Cardiac muscle cell (in vitro differentiated cells and primary cell): ENCODE results near the gene PEMT. TPM values are rescaled to one million over a fixed set of nuclear protein-coding genes. Genes with fewer than 3 reads are reported as not detected.

Source experiments
- DNase-seq, 2 donors: peaks; one replicate each; pipeline versions ENCODE4 v3.0.0 to v3.0.0-alpha.2; 2010 to 2017; ENCODE audit warnings: low read depth in 1 of 2, low spot score in 1 of 2
- H3K27ac ChIP-seq: fragments of 200-600 bp; sonication (generic); 2 replicates; pipeline ENCODE4 v1.5.1; 2016
- H3K27me3 ChIP-seq: fragments of 200-600 bp; sonication (generic); 2 replicates; pipeline ENCODE4 v1.6.0; 2016; ENCODE audit warnings: control low read depth
- H3K36me3 ChIP-seq: fragments of 200-600 bp; sonication (generic); 2 replicates; pipeline ENCODE4 v1.5.1; 2016; ENCODE audit warnings: control low read depth
- H3K4me1 ChIP-seq: fragments of 200-600 bp; sonication (generic); 2 replicates; pipeline ENCODE4 v1.8.1; 2017; ENCODE audit warnings: low read depth, mild to moderate bottlenecking, mixed run types
- H3K4me3 ChIP-seq: fragments of 200-600 bp; sonication (generic); 2 replicates; pipeline ENCODE4 v1.5.1; 2016; ENCODE audit warnings: mild to moderate bottlenecking
- H3K9me3 ChIP-seq: fragments of 200-600 bp; sonication (generic); 2 replicates; pipeline ENCODE4 v1.5.1; 2017; ENCODE audit warnings: low read depth, mild to moderate bottlenecking, control low read depth
- CTCF ChIP-seq: IDR thresholded peaks from 2 replicates; pipeline ENCODE4 v1.5.1; 2012; ENCODE audit warnings: low read depth, mild to moderate bottlenecking, low read length
- polyA plus RNA-seq: library from polyadenylated mRNA; unstranded; fragments of >200 nt; fragmentation: Nextera tagmentation; extraction: Ambion mirVana; gene quantifications from 2 replicates; pipeline ENCODE4 v1.2.1, GENCODE V29; 2016
- total RNA-seq: library from RNA; depleted of rRNA; stranded (reverse); fragments of >200 nt; gene quantifications from 2 replicates; pipeline ENCODE4 v1.2.3, GENCODE V29; 2016

PEMT gene
- total and polyA plus RNA-seq, 2 experiments from 2014 or later: 126 to 135 TPM

DNA sequence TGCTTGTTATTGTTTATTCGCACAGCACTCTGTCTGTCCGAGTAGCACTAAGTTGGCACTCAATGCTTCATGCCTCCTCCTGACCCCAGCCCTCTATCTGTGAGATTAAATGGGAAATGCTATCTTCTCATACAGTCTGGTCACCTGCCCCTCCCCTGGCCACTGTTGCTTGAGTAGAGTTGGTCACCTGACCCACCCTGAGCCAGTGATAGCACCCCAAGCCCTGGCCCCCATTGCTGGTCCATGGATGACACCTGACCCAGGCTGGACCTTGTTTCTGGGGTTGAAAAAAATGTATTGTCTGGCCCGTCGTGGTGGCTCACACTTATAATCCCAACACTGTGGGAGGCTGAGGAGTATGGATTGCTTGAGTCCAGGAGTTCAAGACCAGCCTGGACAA is 8.5 kb upstream of the PEMT start:
- TF ChIP-seq CTCF: no peak
- no peaks in the 10 kb centered on the region for H3K27me3 ChIP-seq
- DNase-seq: no peak
- H3K4me1 ChIP-seq: peaks cover 10% of the 10 kb centered on the region
- H3K27ac ChIP-seq: no peak overlapping the region
- H3K36me3 ChIP-seq: no peaks in the 10 kb centered on the region
- H3K4me3 ChIP-seq: no peak overlapping the region
- H3K9me3 ChIP-seq: no peaks in the 10 kb centered on the region

DNA sequence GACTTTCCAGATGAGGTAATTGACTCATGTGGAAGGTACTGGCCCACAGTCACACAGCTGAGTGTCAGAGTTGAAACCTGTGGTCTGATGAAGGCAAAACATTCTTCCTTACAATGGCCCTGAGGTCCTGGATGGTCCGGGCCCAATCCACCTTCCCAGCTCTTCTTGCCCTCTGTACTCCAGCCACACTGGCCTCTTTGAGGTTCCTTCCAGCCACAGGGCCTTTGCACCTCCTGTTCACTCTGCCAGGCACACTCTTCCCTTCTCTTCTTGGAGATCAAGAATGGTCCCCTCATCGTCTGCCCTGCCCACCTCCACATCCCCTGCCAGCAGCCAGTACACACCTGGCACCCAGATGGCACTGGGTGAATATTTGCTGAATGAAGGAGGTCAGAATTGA is 6.5 kb upstream of the PEMT start:
- DNase-seq: no peak
- Histone ChIP-seq H3K4me3 (no peak overlapping the region), H3K36me3 (no peaks in the 10 kb centered on the region), H3K9me3 (no peaks in the 10 kb centered on the region), H3K27ac (no peak overlapping the region), H3K27me3 (no peaks in the 10 kb centered on the region), H3K4me1 (peaks cover 7% of the 10 kb centered on the region)
- no peak for TF ChIP-seq CTCF

DNA sequence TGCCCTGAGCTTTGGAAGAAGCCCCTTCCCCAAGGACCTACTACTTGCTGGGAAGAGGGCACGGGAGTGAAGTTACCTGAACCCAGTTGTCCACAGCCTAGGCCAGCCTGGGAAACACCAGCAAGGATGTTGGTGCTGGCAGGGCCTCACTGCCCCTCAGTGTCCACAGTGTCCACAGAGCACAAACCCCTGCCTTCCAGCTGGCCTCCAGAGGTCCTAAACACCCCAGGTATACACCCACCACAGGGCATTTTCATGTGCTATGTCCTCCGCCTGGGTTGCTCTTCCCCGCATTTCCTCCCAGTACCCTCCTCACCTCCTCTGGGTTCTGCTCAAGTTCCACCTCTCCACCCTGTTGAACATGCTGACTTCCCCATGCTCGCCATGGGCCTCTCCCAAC is 4.2 kb upstream of the PEMT start:
- no peaks in the 10 kb centered on the region for H3K9me3 ChIP-seq
- H3K36me3 ChIP-seq: no peaks in the 10 kb centered on the region
- H3K27me3 ChIP-seq: no peaks in the 10 kb centered on the region
- no peak for DNase-seq
- H3K27ac ChIP-seq: peak overlapping the region; percentile 9
- no peak for TF ChIP-seq CTCF
- no peak overlapping the region for H3K4me3 ChIP-seq
- H3K4me1 ChIP-seq: peaks cover 10% of the 10 kb centered on the region

DNA sequence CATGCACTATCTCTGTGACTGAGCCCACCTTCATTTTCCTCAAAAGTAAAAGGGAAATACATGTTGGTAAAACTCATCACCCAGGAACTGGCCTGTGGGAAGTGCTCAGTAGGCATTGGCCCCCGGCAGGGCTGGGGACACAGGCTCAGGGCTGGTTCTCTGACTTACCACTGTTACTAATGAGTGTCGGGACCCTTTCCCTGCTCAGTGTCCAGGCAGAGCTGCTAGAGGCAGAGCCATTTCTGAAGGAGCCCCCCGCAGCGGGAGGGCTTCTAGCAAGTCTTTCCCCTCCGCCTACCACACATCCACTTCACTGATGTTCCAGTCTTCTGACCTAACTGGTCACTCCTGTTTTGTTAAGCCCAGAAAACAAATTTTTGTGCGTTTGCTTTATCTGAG is 1.7 kb upstream of the PEMT start:
- H3K36me3 ChIP-seq: no peaks in the 10 kb centered on the region

DNA sequence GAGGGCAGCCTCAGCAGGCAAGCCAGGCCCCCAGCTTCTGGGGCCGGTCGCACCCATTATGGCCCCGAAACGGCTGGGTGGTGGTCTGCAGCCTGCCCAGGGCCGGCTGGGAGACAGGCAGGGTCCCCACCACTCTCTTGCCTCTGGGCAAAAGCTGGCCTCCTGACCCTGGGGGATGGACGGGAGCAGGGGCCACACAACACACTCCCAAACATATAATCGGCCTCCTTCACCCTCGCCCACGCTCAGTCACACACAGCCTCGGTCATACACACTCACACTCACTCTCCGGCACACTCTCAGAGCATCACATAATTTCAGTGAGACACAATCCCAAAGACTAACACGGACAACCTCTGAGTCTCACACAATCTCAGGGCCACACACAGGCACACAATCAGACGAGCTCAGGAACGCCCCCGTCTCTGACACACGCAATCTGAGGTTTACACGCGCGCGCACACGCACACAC is 589 bp downstream of the PEMT start:
- Histone ChIP-seq H3K4me1 (peaks cover 26% of the 10 kb centered on the region), H3K27ac (peak overlapping the region; percentile 93)
- TF ChIP-seq CTCF: no peak

More for the DNA sequence above, 1.7 kb upstream of the PEMT start:
- Histone ChIP-seq H3K27me3 (no peaks in the 10 kb centered on the region), H3K27ac (peak overlapping the region; percentile 56), H3K4me3 (no peak overlapping the region), H3K9me3 (no peaks in the 10 kb centered on the region), H3K4me1 (peaks cover 26% of the 10 kb centered on the region)
- no peak for DNase-seq
- no peak for TF ChIP-seq CTCF

More for the DNA sequence above, 589 bp downstream of the PEMT start:
- H3K36me3 ChIP-seq: no peaks in the 10 kb centered on the region
- peak overlapping the region; percentile 75 for H3K4me3 ChIP-seq
- no peaks in the 10 kb centered on the region for H3K27me3 ChIP-seq
- H3K9me3 ChIP-seq: no peaks in the 10 kb centered on the region
- DNase-seq: no peak
